Central memory CD8-positive, alpha-beta T cell (primary cell): ENCODE results near the gene PROSER3.

Experiments
- ATAC-seq: fragments of 150-1000 bp; cut with Tn5 transposase; replicated peaks from 2 replicates; pipeline ENCODE4 v1.10.0; 2022; ENCODE audit warnings: mild to moderate bottlenecking, moderate FRiP score, moderate number of reproducible peaks; ENCODE audit not compliant: poor library complexity, severe bottlenecking; ENCODE audit errors: extremely low read depth
- DNase-seq, 2 donors: peaks; one replicate each; pipeline ENCODE4 v3.0.0; 2021; ENCODE audit warnings: low spot score in 2 of 2
- H3K27ac Mint-ChIP-seq: one replicate; pipeline ENCODE4 v1.8.0; 2022; ENCODE audit warnings: low read depth, mild to moderate bottlenecking, moderate library complexity, mixed read lengths
- H3K27me3 Mint-ChIP-seq: one replicate; pipeline ENCODE4 v1.8.0; 2022; ENCODE audit warnings: mixed read lengths
- H3K36me3 Mint-ChIP-seq: one replicate; pipeline ENCODE4 v1.8.0; 2022; ENCODE audit warnings: mild to moderate bottlenecking, moderate library complexity, mixed read lengths; ENCODE audit not compliant: insufficient read depth
- H3K4me1 Mint-ChIP-seq: one replicate; pipeline ENCODE4 v1.8.0; 2022; ENCODE audit warnings: mixed read lengths
- H3K4me3 Mint-ChIP-seq: one replicate; pipeline ENCODE4 v1.8.0; 2022; ENCODE audit warnings: mild to moderate bottlenecking, moderate library complexity, mixed read lengths
- H3K9me3 Mint-ChIP-seq: one replicate; pipeline ENCODE4 v1.8.0; 2022; ENCODE audit warnings: mixed read lengths

Gene PROSER3

DNA sequence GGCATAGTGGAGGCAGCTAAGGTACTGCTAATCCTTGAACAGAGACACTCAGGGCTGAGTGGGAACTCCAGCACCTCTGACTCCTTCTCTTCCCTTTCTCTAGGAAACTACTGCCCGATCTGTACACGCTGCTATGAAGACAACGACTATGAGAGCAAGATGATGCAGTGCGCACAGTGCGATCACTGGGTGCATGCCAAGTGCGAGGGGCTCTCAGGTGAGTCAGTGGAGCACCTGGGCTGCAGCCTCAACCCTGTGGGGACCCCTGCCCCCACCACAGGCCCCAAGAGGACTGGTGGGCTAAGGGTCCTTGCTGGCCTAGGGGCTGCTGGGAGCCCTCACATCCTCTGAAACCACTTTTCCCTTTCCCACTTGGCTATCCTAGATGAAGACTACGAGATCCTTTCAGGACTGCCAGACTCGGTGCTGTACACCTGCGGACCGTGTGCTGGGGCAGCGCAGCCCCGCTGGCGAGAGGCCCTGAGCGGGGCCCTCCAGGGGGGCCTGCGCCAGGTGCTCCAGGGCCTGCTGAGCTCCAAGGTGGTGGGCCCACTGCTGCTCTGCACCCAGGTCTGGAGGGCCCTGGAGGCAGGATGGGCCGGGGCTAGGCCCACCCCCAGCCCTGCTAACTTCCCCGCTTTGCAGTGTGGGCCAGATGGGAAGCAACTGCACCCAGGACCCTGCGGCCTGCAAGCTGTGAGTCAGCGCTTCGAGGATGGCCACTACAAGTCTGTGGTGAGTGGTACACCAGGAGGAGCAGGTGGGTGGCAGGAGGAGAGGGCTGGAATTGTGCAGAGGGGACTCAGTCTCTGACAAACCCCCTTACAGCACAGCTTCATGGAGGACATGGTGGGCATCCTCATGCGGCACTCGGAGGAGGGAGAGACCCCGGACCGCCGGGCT, 30.7 kb upstream of the PROSER3 start:
- H3K9me3 Mint-ChIP-seq: no peaks in the 10 kb centered on the region
- no peak for ATAC-seq
- peak overlapping the region; percentile 73 for H3K27ac Mint-ChIP-seq
- H3K4me3 Mint-ChIP-seq: no peak overlapping the region
- no peaks in the 10 kb centered on the region for H3K27me3 Mint-ChIP-seq
- peaks cover 14% of the 10 kb centered on the region for H3K4me1 Mint-ChIP-seq
- H3K36me3 Mint-ChIP-seq: peaks cover 56% of the 10 kb centered on the region
- no peak for DNase-seq

- no peak for DNase-seq
- no peaks in the 10 kb centered on the region for H3K27me3 Mint-ChIP-seq
- ATAC-seq: no peak
- H3K4me1 Mint-ChIP-seq: peaks cover 14% of the 10 kb centered on the region
- H3K4me3 Mint-ChIP-seq: no peak overlapping the region
- peak overlapping the region; percentile 73 for H3K27ac Mint-ChIP-seq
- no peaks in the 10 kb centered on the region for H3K9me3 Mint-ChIP-seq
- peaks cover 51% of the 10 kb centered on the region for H3K36me3 Mint-ChIP-seq
Measured at GRCh38 chr19:35727956-35728706, 29.8 kb upstream of the PROSER3 start.

DNA sequence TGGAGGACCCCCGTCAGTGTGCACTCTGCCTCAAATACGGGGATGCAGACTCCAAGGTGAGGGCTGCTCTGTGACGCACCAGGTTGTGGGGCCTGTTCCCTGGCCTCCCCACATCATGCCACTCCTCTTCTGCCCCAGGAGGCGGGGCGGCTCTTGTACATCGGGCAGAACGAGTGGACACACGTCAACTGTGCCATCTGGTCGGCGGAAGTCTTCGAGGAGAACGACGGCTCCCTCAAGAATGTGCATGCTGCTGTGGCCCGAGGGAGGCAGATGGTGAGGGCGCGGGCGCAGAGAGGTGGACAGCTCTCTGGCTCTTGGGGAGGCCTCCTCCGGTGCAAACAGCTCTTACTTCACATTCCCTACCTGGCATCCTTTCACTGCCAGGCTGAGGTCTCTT, 29.0 kb upstream of the PROSER3 start:
- peak overlapping the region; percentile 73 for H3K27ac Mint-ChIP-seq
- no peaks in the 10 kb centered on the region for H3K9me3 Mint-ChIP-seq
- H3K4me3 Mint-ChIP-seq: no peak overlapping the region
- DNase-seq (no peak), ATAC-seq (no peak)
- H3K4me1 Mint-ChIP-seq: peaks cover 17% of the 10 kb centered on the region
- H3K36me3 Mint-ChIP-seq: peaks cover 50% of the 10 kb centered on the region
- H3K27me3 Mint-ChIP-seq: no peaks in the 10 kb centered on the region

DNA sequence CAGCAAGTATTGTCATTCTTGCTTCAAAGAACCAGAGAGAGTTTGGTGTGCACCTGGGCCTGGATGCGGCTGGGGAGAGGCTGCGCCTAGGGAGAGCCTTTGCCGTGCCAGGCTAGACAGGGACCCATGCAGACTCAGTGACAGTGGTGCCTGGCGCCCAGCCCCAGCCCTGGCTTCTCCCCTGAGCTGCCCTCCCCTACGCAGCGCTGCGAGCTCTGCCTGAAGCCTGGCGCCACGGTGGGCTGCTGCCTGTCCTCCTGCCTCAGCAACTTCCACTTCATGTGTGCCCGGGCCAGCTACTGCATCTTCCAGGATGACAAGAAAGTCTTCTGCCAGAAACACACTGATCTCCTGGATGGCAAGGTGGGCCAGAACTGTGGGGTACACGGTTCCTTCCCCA, 28.2 kb upstream of the PROSER3 start:
- H3K36me3 Mint-ChIP-seq: peaks cover 46% of the 10 kb centered on the region
- ATAC-seq (no peak), DNase-seq (no peak)
- no peaks in the 10 kb centered on the region for H3K9me3 Mint-ChIP-seq
- no peak overlapping the region for H3K27ac Mint-ChIP-seq
- peaks cover 25% of the 10 kb centered on the region for H3K4me1 Mint-ChIP-seq
- no peak overlapping the region for H3K4me3 Mint-ChIP-seq
- H3K27me3 Mint-ChIP-seq: no peaks in the 10 kb centered on the region

DNA sequence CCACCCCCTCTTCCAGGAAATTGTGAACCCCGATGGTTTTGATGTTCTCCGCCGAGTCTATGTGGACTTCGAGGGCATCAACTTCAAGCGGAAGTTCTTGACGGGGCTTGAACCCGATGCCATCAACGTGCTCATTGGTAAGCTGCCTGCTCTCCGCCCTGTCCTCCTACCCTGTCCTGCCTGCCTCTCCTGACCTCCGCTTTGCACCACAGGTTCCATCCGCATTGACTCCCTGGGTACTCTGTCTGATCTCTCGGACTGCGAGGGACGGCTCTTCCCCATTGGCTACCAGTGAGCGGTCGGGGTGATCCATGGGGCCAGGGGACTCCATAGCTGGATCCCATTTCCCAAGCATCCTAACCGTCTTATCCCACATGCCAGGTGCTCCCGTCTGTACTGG, 27.6 kb upstream of the PROSER3 start:
- peaks cover 44% of the 10 kb centered on the region for H3K36me3 Mint-ChIP-seq

DNA sequence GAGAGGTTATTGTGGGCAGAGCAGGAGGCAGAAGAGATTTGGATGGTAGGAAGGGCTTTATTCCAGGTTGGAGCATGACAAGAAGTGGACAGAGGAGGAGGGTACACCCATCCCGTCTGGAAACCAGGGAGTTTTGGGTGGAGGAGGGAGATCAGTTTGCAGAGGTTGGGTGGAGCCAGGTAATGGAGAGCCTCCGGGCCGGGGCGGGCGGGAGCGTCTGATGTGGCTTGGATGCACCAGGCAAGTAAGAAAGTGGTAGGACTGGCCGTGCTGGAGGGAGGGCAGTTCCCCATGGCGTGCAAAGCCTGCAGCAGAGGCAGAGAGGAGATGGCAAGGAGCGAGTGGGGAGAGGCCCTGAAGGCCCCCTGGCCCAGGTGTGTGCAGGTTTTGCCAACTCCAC, 26.6 kb upstream of the PROSER3 start:
- H3K36me3 Mint-ChIP-seq: peaks cover 34% of the 10 kb centered on the region
- no peak overlapping the region for H3K27ac Mint-ChIP-seq
- no peak for ATAC-seq
- H3K4me1 Mint-ChIP-seq: peaks cover 26% of the 10 kb centered on the region
- H3K4me3 Mint-ChIP-seq: no peak overlapping the region
- no peaks in the 10 kb centered on the region for H3K27me3 Mint-ChIP-seq
- no peaks in the 10 kb centered on the region for H3K9me3 Mint-ChIP-seq
- no peak for DNase-seq

More for the DNA sequence above, 27.6 kb upstream of the PROSER3 start:
- Mint-ChIP-seq H3K4me1 (peaks cover 26% of the 10 kb centered on the region), H3K27me3 (no peaks in the 10 kb centered on the region), H3K27ac (no peak overlapping the region), H3K9me3 (no peaks in the 10 kb centered on the region), H3K4me3 (no peak overlapping the region)
- DNase-seq: no peak
- no peak for ATAC-seq

- H3K4me3 Mint-ChIP-seq: no peak overlapping the region
- peaks cover 31% of the 10 kb centered on the region for H3K36me3 Mint-ChIP-seq
- DNase-seq (no peak), ATAC-seq (no peak)
- no peaks in the 10 kb centered on the region for H3K9me3 Mint-ChIP-seq
- peaks cover 26% of the 10 kb centered on the region for H3K4me1 Mint-ChIP-seq
- no peak overlapping the region for H3K27ac Mint-ChIP-seq
- no peaks in the 10 kb centered on the region for H3K27me3 Mint-ChIP-seq
Measured at GRCh38 chr19:35731779-35732405, 26.1 kb upstream of the PROSER3 start.

GRCh38 chr19:35732540-35733179, 25.3 kb upstream of the PROSER3 start:
- Mint-ChIP-seq H3K27me3 (no peaks in the 10 kb centered on the region), H3K27ac (no peak overlapping the region), H3K4me3 (no peak overlapping the region), H3K4me1 (peaks cover 31% of the 10 kb centered on the region), H3K36me3 (peaks cover 32% of the 10 kb centered on the region), H3K9me3 (no peaks in the 10 kb centered on the region)
- DNase-seq (no peak), ATAC-seq (no peak)

DNA sequence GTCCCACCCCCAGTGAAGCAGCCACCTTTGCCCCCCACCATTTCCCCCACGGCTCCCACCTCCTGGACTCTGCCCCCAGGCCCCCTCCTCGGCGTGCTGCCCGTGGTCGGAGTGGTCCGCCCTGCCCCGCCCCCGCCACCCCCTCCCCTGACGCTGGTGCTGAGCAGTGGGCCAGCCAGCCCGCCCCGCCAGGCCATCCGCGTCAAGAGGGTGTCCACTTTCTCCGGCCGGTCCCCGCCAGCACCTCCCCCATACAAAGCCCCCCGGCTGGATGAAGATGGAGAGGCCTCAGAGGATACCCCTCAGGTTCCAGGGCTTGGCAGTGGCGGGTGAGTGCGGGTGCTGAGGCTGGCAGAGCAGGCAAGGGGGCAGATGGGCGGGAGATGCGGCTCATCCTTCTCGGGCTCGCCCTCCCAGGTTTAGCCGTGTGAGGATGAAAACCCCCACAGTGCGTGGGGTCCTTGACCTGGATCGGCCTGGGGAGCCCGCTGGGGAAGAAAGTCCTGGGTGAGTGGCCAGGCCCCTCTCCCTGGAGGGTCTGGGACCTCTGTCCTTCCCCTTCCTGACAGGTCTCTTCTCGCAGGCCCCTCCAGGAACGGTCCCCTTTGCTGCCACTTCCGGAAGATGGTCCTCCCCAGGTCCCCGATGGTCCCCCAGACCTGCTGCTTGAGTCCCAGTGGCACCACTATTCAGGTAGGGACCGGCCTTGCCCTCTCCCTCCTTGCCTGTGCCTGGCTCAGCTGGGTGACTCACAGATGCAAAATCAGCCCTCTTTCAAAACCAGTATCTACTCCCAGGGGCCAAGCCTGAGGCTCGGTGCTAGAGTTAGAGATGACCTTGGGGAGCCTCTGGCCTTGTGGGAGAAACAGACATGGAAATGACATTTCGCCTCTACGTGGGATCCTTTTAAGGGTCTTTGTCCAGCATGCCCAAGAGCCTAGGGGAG, 24.5 kb upstream of the PROSER3 start:
- ATAC-seq: no peak
- H3K27ac Mint-ChIP-seq: peak overlapping the region; percentile 27
- H3K36me3 Mint-ChIP-seq: peaks cover 32% of the 10 kb centered on the region

DNA sequence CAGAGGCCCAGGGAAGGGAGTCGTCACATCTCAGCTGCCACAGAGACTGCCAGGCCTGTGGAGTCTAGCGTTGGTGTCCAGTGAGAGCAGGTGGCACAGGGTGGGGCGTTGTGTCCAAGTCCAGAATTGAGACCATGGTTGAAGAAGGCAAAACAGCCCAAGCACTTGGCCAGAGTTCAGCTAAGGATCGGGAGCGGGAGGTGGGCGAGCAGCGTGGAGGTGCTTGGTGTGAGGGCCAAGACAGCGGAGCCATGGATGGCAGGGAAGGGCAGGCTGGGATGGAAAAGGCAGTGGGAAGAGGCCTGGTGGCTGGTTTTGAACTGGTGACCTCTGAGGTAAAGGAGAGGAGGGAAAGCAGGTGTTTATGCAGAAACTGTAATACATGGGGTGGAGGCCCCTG, 23.7 kb upstream of the PROSER3 start:
- no peaks in the 10 kb centered on the region for H3K27me3 Mint-ChIP-seq
- H3K4me1 Mint-ChIP-seq: peaks cover 37% of the 10 kb centered on the region
- peaks cover 34% of the 10 kb centered on the region for H3K36me3 Mint-ChIP-seq
- H3K9me3 Mint-ChIP-seq: no peaks in the 10 kb centered on the region
- DNase-seq (no peak), ATAC-seq (no peak)
- no peak overlapping the region for H3K4me3 Mint-ChIP-seq
- peak overlapping the region; percentile 27 for H3K27ac Mint-ChIP-seq

More for the DNA sequence above, 24.5 kb upstream of the PROSER3 start:
- Mint-ChIP-seq H3K27me3 (no peaks in the 10 kb centered on the region), H3K9me3 (no peaks in the 10 kb centered on the region), H3K4me1 (peaks cover 32% of the 10 kb centered on the region), H3K4me3 (no peak overlapping the region)
- DNase-seq: no peak

- DNase-seq (no peak), ATAC-seq (no peak)
- Mint-ChIP-seq H3K27me3 (no peaks in the 10 kb centered on the region), H3K4me1 (peaks cover 42% of the 10 kb centered on the region), H3K36me3 (peaks cover 31% of the 10 kb centered on the region), H3K9me3 (no peaks in the 10 kb centered on the region), H3K4me3 (no peak overlapping the region), H3K27ac (peak overlapping the region; percentile 27)
Measured at GRCh38 chr19:35734889-35735288, 23.1 kb upstream of the PROSER3 start.
